Neural progenitor cell (in vitro differentiated cells): ENCODE data around the gene CD160. TPM values are rescaled to one million over a fixed set of nuclear protein-coding genes. Genes with fewer than 3 reads are reported as not detected.

Experiments used
- DNase-seq: peaks from one replicate; pipeline ENCODE4 v3.0.0-alpha.2; 2016; ENCODE audit warnings: low spot score
- H2AFZ ChIP-seq: fragments of 200-600 bp; sonication (generic); replicated peaks from 2 replicates; pipeline ENCODE4 v1.6.1; 2016; ENCODE audit warnings: antibody characterized with exemption
- H3F3A ChIP-seq: fragments of 200-600 bp; sonication (generic); 2 replicates; pipeline ENCODE4 v1.6.1; 2016; ENCODE audit warnings: antibody characterized with exemption, low read depth
- H3K27ac ChIP-seq: fragments of 200-600 bp; sonication (generic); 2 replicates; pipeline ENCODE4 v1.5.1; 2016; ENCODE audit warnings: mild to moderate bottlenecking
- H3K27me3 ChIP-seq: fragments of 200-600 bp; sonication (generic); 2 replicates; pipeline ENCODE4 v1.6.1; 2016; ENCODE audit warnings: mild to moderate bottlenecking, moderate library complexity
- H3K36me3 ChIP-seq: fragments of 200-600 bp; sonication (generic); 2 replicates; pipeline ENCODE4 v1.5.1; 2016
- H3K4me1 ChIP-seq: fragments of 200-600 bp; sonication (generic); 2 replicates; pipeline ENCODE4 v1.6.1; 2016; ENCODE audit warnings: mixed run types
- H3K4me2 ChIP-seq: fragments of 200-600 bp; sonication (generic); 2 replicates; pipeline ENCODE4 v1.6.1; 2016
- H3K4me3 ChIP-seq: fragments of 200-600 bp; sonication (generic); 2 replicates; pipeline ENCODE4 v1.5.1; 2016
- H3K79me2 ChIP-seq: fragments of 200-600 bp; sonication (generic); 2 replicates; pipeline ENCODE4 v1.6.1; 2016; ENCODE audit warnings: low read depth
- H3K9ac ChIP-seq: fragments of 200-600 bp; sonication (generic); 2 replicates; pipeline ENCODE4 v1.6.1; 2016
- H3K9me3 ChIP-seq: fragments of 200-600 bp; sonication (generic); 2 replicates; pipeline ENCODE4 v1.5.1; 2016; ENCODE audit warnings: low read depth
- H4K20me1 ChIP-seq: fragments of 200-600 bp; sonication (generic); 2 replicates; pipeline ENCODE4 v1.6.1; 2016; ENCODE audit warnings: low read depth
- H3K27ac Mint-ChIP-seq: 3 replicates; pipeline ENCODE4 v1.8.0; 2021; ENCODE audit warnings: mixed read lengths
- H3K27me3 Mint-ChIP-seq: 2 replicates; pipeline ENCODE4 v1.8.0; 2022; ENCODE audit warnings: low read depth, mild to moderate bottlenecking, inconsistent platforms, moderate library complexity, mixed read lengths; ENCODE audit not compliant: insufficient read depth
- H3K36me3 Mint-ChIP-seq: 3 replicates; pipeline ENCODE4 v1.8.0; 2021; ENCODE audit warnings: mixed read lengths
- H3K4me1 Mint-ChIP-seq: 3 replicates; pipeline ENCODE4 v1.8.0; 2021; ENCODE audit warnings: mixed read lengths
- H3K4me3 Mint-ChIP-seq: 3 replicates; pipeline ENCODE4 v1.8.0; 2021; ENCODE audit warnings: mild to moderate bottlenecking, moderate library complexity, mixed read lengths
- H3K9me3 Mint-ChIP-seq: 3 replicates; pipeline ENCODE4 v1.8.0; 2020; ENCODE audit warnings: mixed read lengths
- CTCF ChIP-seq: fragments of 200-600 bp; sonication (generic); IDR thresholded peaks from 2 replicates; pipeline ENCODE4 v1.5.1; 2017; ENCODE audit warnings: antibody characterized with exemption, mild to moderate bottlenecking
- EZH2 ChIP-seq: fragments of 200-600 bp; sonication (generic); IDR thresholded peaks from 2 replicates; pipeline ENCODE4 v1.6.1; 2017; ENCODE audit warnings: antibody characterized with exemption, mild to moderate bottlenecking, moderate library complexity
- EZH2phosphoT487 ChIP-seq: fragments of 200-600 bp; sonication (generic); IDR thresholded peaks from 2 replicates; pipeline ENCODE4 v1.6.1; 2017; ENCODE audit warnings: antibody characterized with exemption
- total RNA-seq: library from RNA; depleted of rRNA; stranded (reverse); fragments of >200 nt; gene quantifications from 2 replicates; pipeline ENCODE4 v1.2.3, GENCODE V29; 2015; ENCODE audit warnings: low replicate concordance

CD160 gene
- total RNA-seq, 1 donor from 2014 or later = not detected

DNA sequence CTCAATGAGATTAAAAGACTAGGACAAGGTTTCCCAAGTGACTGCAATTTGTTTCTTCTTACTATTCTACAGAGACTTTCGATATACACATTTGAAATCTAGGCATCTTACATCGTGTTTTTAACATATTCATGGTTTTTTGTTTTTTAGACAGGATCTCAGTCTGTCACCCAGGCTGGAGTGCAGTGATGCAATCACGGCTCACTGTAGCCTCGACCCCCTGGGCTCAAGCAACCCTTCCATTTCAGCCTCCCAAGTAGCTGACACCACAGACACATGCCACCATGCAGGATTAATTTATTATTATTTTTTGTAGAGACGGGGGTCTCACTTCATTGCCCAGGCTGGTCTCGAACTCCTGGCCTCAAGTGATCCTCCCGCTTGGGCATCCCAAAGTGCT is 13.7 kb upstream of the CD160 start:
- no peak for DNase-seq

DNA sequence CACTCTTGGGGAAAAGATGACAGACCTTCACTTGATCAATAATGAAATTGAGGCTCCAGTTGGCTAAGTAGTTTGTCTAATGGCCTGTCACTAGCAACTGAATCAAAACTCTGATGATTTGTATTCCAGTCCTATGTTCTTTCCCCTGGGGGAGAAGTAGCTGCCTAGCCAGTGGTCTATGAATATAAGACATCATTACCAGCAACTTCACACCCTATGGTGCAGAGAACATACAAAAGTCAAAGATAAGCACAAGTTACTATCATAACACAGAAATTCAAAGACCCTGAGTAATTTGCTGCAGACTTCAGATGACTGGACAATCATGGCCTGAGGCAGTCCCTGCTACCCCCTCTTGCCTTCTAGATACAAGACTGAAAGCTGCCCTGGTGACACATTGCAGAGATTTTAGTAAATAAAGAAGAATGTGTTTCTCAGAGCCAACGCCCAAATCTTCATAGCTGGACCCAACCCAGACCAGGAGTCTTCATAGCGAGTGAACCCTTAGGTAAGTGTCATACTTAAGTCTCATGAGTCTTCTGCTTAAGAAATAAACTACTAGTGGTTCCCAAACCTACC is 13.1 kb upstream of the CD160 start:
- H3K27ac Mint-ChIP-seq = no peak overlapping the region
- H4K20me1 ChIP-seq = no peaks in the 10 kb centered on the region
- H3K27me3 Mint-ChIP-seq = peaks cover 1% of the 10 kb centered on the region
- H3K4me1 ChIP-seq = peaks cover 16% of the 10 kb centered on the region
- H3K4me3 ChIP-seq = no peak overlapping the region
- no peak overlapping the region for H2AFZ ChIP-seq
- no peaks in the 10 kb centered on the region for H3K36me3 Mint-ChIP-seq
- no peaks in the 10 kb centered on the region for H3K9me3 ChIP-seq
- no peaks in the 10 kb centered on the region for H3K36me3 ChIP-seq
- no peaks in the 10 kb centered on the region for H3K79me2 ChIP-seq
- H3K27me3 ChIP-seq = no peaks in the 10 kb centered on the region
- no peak for TF ChIP-seq CTCF
- TF ChIP-seq EZH2phosphoT487 = no peak
- no peak for TF ChIP-seq EZH2
- H3K9ac ChIP-seq = no peak overlapping the region
- H3K9me3 Mint-ChIP-seq = no peaks in the 10 kb centered on the region
- H3K4me3 Mint-ChIP-seq = no peak overlapping the region
- peaks cover 17% of the 10 kb centered on the region for H3K4me1 Mint-ChIP-seq
- peaks cover 8% of the 10 kb centered on the region for H3F3A ChIP-seq
- no peak overlapping the region for H3K4me2 ChIP-seq
- no peak for DNase-seq
- no peak overlapping the region for H3K27ac ChIP-seq

More for the DNA sequence above, 13.7 kb upstream of the CD160 start:
- H3K9me3 Mint-ChIP-seq = no peaks in the 10 kb centered on the region
- no peak overlapping the region for H3K4me3 Mint-ChIP-seq
- H3K27me3 ChIP-seq = no peaks in the 10 kb centered on the region
- H3F3A ChIP-seq = peaks cover 8% of the 10 kb centered on the region
- no peak overlapping the region for H3K27ac ChIP-seq
- no peaks in the 10 kb centered on the region for H3K9me3 ChIP-seq
- H3K4me1 ChIP-seq = peaks cover 16% of the 10 kb centered on the region
- peak overlapping the region; percentile 1 for H3K27ac Mint-ChIP-seq
- H3K4me1 Mint-ChIP-seq = peaks cover 17% of the 10 kb centered on the region
- H3K4me2 ChIP-seq = no peak overlapping the region
- TF ChIP-seq CTCF (no peak), EZH2phosphoT487 (no peak), EZH2 (no peak)
- peaks cover 4% of the 10 kb centered on the region for H3K27me3 Mint-ChIP-seq
- no peaks in the 10 kb centered on the region for H3K36me3 Mint-ChIP-seq
- no peaks in the 10 kb centered on the region for H3K79me2 ChIP-seq
- H4K20me1 ChIP-seq = no peaks in the 10 kb centered on the region
- no peak overlapping the region for H2AFZ ChIP-seq
- H3K9ac ChIP-seq = no peak overlapping the region
- H3K4me3 ChIP-seq = no peak overlapping the region
- H3K36me3 ChIP-seq = no peaks in the 10 kb centered on the region

- peaks cover 8% of the 10 kb centered on the region for H3F3A ChIP-seq
- no peaks in the 10 kb centered on the region for H3K36me3 ChIP-seq
- H3K9me3 ChIP-seq = no peaks in the 10 kb centered on the region
- Mint-ChIP-seq H3K4me1 (peaks cover 17% of the 10 kb centered on the region), H3K36me3 (no peaks in the 10 kb centered on the region), H3K4me3 (no peak within 1 kb of the TSS), H3K9me3 (no peaks in the 10 kb centered on the region), H3K27ac (no peak within 1 kb of the TSS), H3K27me3 (no peaks in the 10 kb centered on the region)
- H3K4me1 ChIP-seq = peaks cover 16% of the 10 kb centered on the region
- H3K4me2 ChIP-seq = peak within 1 kb of the TSS; percentile 46
- H3K4me3 ChIP-seq = no peak within 1 kb of the TSS
- H3K79me2 ChIP-seq = no peaks in the 10 kb centered on the region
- no peaks in the 10 kb centered on the region for H3K27me3 ChIP-seq
- no peaks in the 10 kb centered on the region for H4K20me1 ChIP-seq
- peak within 1 kb of the TSS; percentile 71 for H2AFZ ChIP-seq
- no peak within 1 kb of the TSS for H3K27ac ChIP-seq
- TF ChIP-seq EZH2 (no peak), EZH2phosphoT487 (no peak), CTCF (no peak)
- no peak within 1 kb of the TSS for H3K9ac ChIP-seq
- DNase-seq = peak; percentile 25
Measured at GRCh38 chr1:145707183-145707867, 12.0 kb upstream of the CD160 start, which contains the start of gene PDZK1. Gene PDZK1 (minus strand): TSS chr1:145707368. CDS start chr1:145688021, 19,347 bp downstream.
